Lower leg skin (tissue), 4 donors: ENCODE data around the gene RPIA. TPM values are rescaled to one million over a fixed set of nuclear protein-coding genes. Genes with fewer than 3 reads are reported as not detected.

Source experiments
- DNase-seq, 2 donors: peaks; one replicate each; pipeline ENCODE4 v3.0.0-alpha.2; 2019; ENCODE audit warnings: low spot score in 2 of 2
- H3K4me3 ChIP-seq: fragments of 200-600 bp; sonication (generic); 2 replicates; pipeline ENCODE4 v1.5.1; 2017; ENCODE audit warnings: mild to moderate bottlenecking, low read depth; ENCODE audit not compliant: poor library complexity, severe bottlenecking
- POLR2A ChIP-seq, 2 donors: fragments of 450-650 bp; IDR thresholded peaks; one replicate each; pipeline ENCODE4 v1.6.1; 2016 to 2017; ENCODE audit warnings: antibody characterized with exemption in 2 of 2, mild to moderate bottlenecking in 1 of 2, moderate library complexity in 1 of 2
- WGBS, 2 donors: methylation state at CpG; one replicate each; pipeline ENCODE4 v1.1.5; 2018; 5-methylcytosine and 5-hydroxymethylcytosine counted together
- intact Hi-C: fragments of 100-400 bp; cut with DNase I; formaldehyde crosslinking; loops from one replicate; pipeline ENCODE4 v1.15.0; 2023; ENCODE audit warnings: low total_unique reads
- total RNA-seq, 4 donors: library from RNA; depleted of rRNA; stranded (reverse); fragments of >200 nt; gene quantifications; one replicate each; pipeline ENCODE4 v1.1.0, GENCODE V29; 2016
- TF ChIP-seq, protein P1 (sequence below), 3 donors: fragments of 450-650 bp; IDR thresholded peaks; one replicate each; pipeline ENCODE4 v1.5.1; 2016; ENCODE audit warnings: antibody characterized with exemption in 3 of 3, mild to moderate bottlenecking in 3 of 3, moderate library complexity in 2 of 3

RPIA gene
- total RNA-seq, 4 donors from 2014 or later: 5.9 to 14.1 (median 8.5) TPM

- H3K4me3 ChIP-seq: no peak overlapping the region
- TF ChIP-seq, protein P1, sequence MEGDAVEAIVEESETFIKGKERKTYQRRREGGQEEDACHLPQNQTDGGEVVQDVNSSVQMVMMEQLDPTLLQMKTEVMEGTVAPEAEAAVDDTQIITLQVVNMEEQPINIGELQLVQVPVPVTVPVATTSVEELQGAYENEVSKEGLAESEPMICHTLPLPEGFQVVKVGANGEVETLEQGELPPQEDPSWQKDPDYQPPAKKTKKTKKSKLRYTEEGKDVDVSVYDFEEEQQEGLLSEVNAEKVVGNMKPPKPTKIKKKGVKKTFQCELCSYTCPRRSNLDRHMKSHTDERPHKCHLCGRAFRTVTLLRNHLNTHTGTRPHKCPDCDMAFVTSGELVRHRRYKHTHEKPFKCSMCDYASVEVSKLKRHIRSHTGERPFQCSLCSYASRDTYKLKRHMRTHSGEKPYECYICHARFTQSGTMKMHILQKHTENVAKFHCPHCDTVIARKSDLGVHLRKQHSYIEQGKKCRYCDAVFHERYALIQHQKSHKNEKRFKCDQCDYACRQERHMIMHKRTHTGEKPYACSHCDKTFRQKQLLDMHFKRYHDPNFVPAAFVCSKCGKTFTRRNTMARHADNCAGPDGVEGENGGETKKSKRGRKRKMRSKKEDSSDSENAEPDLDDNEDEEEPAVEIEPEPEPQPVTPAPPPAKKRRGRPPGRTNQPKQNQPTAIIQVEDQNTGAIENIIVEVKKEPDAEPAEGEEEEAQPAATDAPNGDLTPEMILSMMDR (IDR thresholded peaks at IDR 0.05): no peak
- no peak for DNase-seq
- WGBS, 2 donors: 86 to 96% methylated on average over 2 of the region's 2 CpGs
- intact Hi-C loops: no loop called here
Observed at GRCh38 chr2:88657131-88657530, 34.3 kb upstream of the RPIA start.

- intact Hi-C loops: no loop called here
- WGBS, 2 donors: 28 to 30% methylated on average over 3 of the region's 3 CpGs
- DNase-seq: no peak
- TF ChIP-seq, protein P1 (IDR thresholded peaks at IDR 0.05): no peak
- no peak for TF ChIP-seq POLR2A (IDR thresholded peaks at IDR 0.05)
- H3K4me3 ChIP-seq: no peak overlapping the region
Observed at GRCh38 chr2:88658326-88658725, 33.1 kb upstream of the RPIA start.

DNA sequence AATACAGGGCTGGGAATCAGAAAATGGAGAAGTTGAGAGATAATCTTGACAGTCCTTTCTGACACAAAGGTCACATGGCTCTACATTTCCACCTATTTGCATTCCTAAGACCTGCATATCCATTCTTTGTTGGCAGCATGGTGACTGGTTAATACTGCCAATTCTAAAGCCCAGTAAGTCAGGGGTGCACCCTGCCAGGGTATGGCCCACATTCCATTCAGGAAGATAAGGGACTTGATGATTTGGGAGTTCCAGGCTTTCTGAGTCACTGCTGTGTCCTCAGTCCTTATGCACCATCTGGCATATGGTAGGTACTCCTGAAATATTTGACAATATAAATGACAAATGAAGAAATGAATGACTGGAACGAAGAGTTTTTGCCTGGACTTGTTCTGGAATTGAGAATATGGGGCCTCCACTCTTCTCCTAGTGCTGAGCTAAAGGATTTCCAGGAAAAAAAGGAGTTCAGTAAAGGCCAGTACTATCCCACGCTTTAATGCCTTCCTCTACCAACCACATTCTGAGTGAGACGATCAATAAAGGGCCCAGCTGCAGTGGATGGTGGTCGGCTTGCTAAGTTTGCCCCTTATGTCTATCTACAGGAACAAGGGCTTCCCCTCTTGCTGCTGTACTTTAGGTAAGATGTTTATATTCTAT lies 32.5 kb upstream of the RPIA start:
- intact Hi-C loops: no loop called here
- no peak for DNase-seq
- TF ChIP-seq POLR2A (IDR thresholded peaks at IDR 0.05): no peak
- TF ChIP-seq, protein P1 (IDR thresholded peaks at IDR 0.05): no peak
- WGBS, 2 donors: 49 to 63% methylated on average over 4 of the region's 4 CpGs
- no peak overlapping the region for H3K4me3 ChIP-seq

DNA sequence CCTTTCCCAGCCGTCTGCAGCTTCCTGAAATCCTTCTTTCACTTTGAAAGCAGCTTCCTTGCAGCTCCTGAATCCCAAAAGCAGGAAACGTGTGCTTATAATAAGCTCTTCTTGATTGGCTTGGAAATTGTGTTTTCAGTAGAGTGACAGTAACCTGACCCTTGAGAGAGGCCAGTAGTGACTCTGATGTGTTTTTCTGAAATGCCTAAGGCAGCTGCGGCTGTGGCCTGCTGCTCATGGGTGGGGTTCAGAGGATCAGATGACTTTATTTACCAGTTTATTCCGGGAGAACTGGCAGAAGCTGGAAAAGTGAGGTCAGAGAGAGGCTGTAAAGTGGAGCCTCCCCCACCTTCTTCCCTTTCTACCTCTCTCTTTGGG lies 31.9 kb upstream of the RPIA start:
- intact Hi-C loops: no loop called here
- DNase-seq: peak in 1 of 2 donors; percentile 78
- no peak overlapping the region for H3K4me3 ChIP-seq
- 31 to 32% methylated on average over 4 of the region's 4 CpGs for WGBS, 2 donors
- TF ChIP-seq POLR2A (IDR thresholded peaks at IDR 0.05): no peak
- TF ChIP-seq, protein P1 (IDR thresholded peaks at IDR 0.05): no peak

DNA sequence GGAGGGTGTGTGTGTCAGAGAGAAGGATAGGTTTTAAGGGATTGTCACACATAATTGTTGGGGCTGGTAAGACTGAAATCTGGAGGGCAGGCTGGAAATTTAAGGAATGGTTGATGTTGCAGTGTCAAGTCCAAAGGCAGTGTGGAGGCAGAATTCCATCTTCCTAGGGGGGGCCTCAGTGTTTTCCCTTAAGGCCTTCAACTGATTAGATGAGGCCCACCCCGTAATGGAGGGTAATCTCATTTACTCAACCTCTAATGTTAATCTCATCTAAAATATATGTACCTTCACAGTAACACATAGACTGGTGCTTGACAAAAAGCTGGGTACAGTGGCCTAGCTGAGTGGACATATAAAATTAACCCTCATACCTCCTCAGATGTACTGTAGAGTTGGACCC lies 30.9 kb upstream of the RPIA start:
- WGBS, 2 donors: 94 to 95% methylated on average over 1 of the region's 1 CpG
- TF ChIP-seq, protein P1 (IDR thresholded peaks at IDR 0.05): no peak
- TF ChIP-seq POLR2A (IDR thresholded peaks at IDR 0.05): no peak
- no peak overlapping the region for H3K4me3 ChIP-seq
- intact Hi-C loops: no loop called here
- no peak for DNase-seq

- intact Hi-C loops: no loop called here
- TF ChIP-seq, protein P1 (IDR thresholded peaks at IDR 0.05): no peak
- no peak for TF ChIP-seq POLR2A (IDR thresholded peaks at IDR 0.05)
- 90 to 93% methylated on average over 4 of the region's 4 CpGs for WGBS, 2 donors
- no peak for DNase-seq
- H3K4me3 ChIP-seq: no peak overlapping the region
Observed at GRCh38 chr2:88666576-88666975, 24.9 kb upstream of the RPIA start.
